SJCRH30 (cell line): Measurements from ENCODE around the gene MYL11. TPM values are rescaled to one million over a fixed set of nuclear protein-coding genes. Genes with fewer than 3 reads are reported as not detected.

Experiments
- DNase-seq, 2 experiments: peaks; one replicate each; pipeline ENCODE4 v3.0.0-alpha.2; 2015 to 2020
- H3K27ac ChIP-seq: fragments of 250-450 bp; sonication (Bioruptor Pico); 2 replicates; pipeline ENCODE4 v1.5.1; 2020; ENCODE audit warnings: mild to moderate bottlenecking, moderate library complexity
- H3K27me3 ChIP-seq: fragments of 250-450 bp; sonication (Bioruptor Pico); 2 replicates; pipeline ENCODE4 v1.5.1; 2020; ENCODE audit warnings: mild to moderate bottlenecking, moderate library complexity
- H3K36me3 ChIP-seq: fragments of 250-450 bp; sonication (Bioruptor Pico); 2 replicates; pipeline ENCODE4 v1.5.1; 2020; ENCODE audit warnings: mild to moderate bottlenecking, moderate library complexity
- H3K4me1 ChIP-seq: fragments of 250-450 bp; sonication (Bioruptor Pico); 2 replicates; pipeline ENCODE4 v1.5.1; 2020; ENCODE audit warnings: mild to moderate bottlenecking, moderate library complexity
- H3K4me3 ChIP-seq: fragments of 250-450 bp; sonication (Bioruptor Pico); 2 replicates; pipeline ENCODE4 v1.5.1; 2020; ENCODE audit warnings: mild to moderate bottlenecking, moderate library complexity
- H3K9me3 ChIP-seq: fragments of 250-450 bp; sonication (Bioruptor Pico); replicated peaks from 2 replicates; pipeline ENCODE4 v1.5.1; 2020; ENCODE audit warnings: mild to moderate bottlenecking, moderate library complexity
- total RNA-seq: library from RNA; depleted of rRNA; stranded (reverse); fragments of >200 nt; shearing (Covaris generic); gene quantifications from 2 replicates; pipeline ENCODE4 v1.2.3, GENCODE V29; 2014

The MYL11 gene
- total RNA-seq, 1 experiment from 2014 or later, result 10.8 TPM

DNA sequence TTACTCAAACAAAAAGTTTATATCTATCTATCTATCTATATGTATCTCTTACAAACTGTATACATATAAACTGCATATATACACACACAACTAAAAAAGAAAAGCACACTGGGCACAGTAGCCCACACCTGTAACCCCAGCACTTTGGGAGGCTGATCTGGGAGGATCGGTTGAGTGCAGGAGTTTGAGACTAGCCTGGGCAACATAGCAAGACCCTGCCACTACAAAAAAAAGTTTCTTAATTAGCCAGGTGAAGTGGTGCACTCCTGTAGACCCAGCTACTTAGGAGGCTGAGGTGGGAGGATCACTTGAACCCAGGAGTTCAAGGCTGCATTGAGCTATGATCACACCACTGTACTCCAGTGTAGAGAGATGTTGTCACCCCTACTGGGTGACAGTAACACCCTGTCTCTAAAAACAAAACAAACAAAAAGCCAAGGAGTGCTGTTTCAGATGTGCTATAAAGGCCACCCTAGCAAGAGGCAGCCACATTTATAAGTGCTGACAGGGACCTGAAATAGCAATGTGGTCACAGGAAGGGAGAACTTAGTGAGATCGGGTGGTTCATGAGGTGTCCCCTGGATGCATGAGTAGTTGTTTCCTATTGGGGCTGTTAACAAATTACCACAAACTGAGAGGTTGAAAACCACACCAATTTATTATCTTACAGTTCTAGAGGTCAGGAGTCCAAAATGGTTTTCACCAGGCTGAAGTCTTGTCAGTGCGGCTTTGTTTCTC, 24.3 kb upstream of the MYL11 start:
- no peak for DNase-seq

DNA sequence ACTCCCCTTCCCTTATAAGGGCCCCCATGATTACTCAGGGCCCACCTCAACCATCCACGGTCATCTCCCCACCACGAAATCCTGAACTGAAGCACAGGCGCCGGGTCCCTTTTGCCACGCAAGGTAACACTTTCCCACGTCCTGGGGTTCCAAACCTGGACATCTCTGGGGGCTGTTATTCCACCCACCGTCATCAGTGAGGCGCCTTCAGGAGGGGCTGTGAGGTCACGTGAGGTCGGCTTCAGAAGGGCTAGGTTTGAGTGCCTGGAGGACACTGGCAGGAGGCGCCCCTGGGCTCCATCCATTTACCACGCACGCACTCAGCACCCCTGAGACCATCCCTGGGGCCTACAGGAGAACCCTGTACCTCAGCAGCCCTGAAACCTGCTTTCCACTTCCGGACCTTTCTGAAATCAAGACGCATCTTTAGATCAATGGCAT, 23.6 kb upstream of the MYL11 start:
- no peak overlapping the region for H3K27ac ChIP-seq
- H3K36me3 ChIP-seq, result peaks cover 28% of the 10 kb centered on the region
- peaks cover 3% of the 10 kb centered on the region; the same call in 1 of the 2 replicates for H3K4me1 ChIP-seq
- H3K27me3 ChIP-seq, result no peaks in the 10 kb centered on the region
- DNase-seq, result no peak
- no peaks in the 10 kb centered on the region for H3K9me3 ChIP-seq
- no peak overlapping the region for H3K4me3 ChIP-seq

More for the DNA sequence above, 24.3 kb upstream of the MYL11 start:
- H3K36me3 ChIP-seq, result peaks cover 28% of the 10 kb centered on the region
- H3K27ac ChIP-seq, result no peak overlapping the region
- H3K4me1 ChIP-seq, result peaks cover 3% of the 10 kb centered on the region; the same call in 1 of the 2 replicates
- H3K9me3 ChIP-seq, result no peaks in the 10 kb centered on the region
- no peak overlapping the region for H3K4me3 ChIP-seq
- H3K27me3 ChIP-seq, result no peaks in the 10 kb centered on the region

DNA sequence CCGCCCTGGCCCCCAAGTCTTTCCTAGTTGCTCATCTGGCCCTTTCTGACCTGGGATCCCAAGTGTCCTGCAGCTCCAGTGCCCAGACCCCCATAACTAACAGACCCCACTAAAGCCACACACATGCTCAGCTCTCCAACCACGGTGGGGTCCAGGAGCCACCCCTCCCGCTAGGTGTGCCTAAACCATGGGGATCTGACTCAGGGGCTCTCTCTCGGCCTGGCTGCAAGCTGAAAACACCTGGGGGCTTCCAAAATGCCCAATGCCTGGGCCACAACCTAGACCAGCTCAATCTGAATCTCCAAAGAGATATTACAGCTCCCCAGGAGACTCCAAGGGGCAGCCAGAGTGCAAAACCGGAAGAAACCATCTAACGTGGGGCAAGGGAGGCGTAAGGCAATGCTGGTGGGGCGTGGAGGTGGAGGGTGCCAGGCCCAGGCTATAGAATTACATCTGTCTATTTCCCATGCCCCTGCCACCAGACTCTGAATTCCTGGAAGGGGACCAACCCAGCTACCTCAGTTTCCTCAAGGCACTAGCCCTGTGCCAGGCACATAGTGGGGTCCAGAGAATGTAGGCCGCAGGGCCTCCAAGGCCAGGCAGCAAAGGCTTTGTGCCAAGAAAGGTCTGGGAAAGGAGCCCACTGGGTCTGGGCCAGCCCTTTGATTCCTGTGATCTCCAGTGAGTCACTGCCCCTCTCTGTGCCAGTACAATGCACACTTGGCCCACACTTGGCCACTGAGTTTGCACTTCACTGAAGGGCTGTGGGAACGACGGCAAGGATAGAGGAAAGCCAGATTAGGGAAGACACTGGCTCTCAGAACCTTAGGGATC, 22.8 kb upstream of the MYL11 start:
- H3K4me3 ChIP-seq, result no peak overlapping the region
- H3K27me3 ChIP-seq, result no peaks in the 10 kb centered on the region
- H3K4me1 ChIP-seq, result peaks cover 3% of the 10 kb centered on the region; the same call in 1 of the 2 replicates
- peaks cover 28% of the 10 kb centered on the region for H3K36me3 ChIP-seq
- DNase-seq, result no peak
- H3K27ac ChIP-seq, result no peak overlapping the region
- no peaks in the 10 kb centered on the region for H3K9me3 ChIP-seq

DNA sequence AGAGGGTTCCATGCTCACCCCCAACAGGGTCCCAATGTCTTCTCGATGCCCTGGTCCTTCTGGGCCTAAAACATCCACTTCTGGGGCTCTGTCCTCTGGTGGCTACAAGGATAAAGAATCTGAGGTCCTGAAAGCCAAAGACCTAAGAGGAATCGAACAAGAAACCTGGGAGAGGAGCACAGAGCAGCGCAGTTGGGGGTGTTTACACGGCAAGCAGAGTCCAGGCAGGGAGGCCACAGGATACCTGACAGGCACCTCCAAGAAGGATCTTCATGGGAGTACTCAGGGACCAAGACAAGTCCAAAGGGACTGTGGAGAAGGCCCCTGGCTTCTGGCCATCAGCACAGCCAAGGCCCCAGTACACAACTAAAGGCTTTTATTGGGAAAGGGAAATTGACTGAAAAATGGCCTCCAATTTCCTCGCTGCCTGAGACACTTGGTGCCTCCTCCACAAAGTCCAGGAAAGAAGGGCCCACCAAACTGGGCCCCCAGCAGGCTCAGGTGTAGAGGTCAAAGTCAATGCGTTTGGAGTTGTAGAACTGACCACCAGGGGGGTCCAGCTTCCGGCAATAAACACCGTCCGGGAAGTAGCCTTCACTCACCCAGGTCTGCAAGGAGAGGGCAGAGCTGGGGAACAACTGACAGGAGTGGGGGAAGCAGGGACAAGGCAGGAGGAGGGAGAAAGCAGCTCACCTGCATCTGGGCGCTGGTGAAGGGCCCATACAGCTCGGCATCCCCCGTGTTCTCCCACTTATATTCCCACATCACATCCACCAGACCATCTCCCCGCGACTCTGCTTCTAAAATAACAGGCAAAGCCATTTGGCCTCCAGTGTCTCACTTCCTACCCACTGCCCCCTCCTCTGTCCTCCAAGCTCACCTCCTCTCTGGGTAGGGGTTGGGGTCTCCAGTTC, 21.9 kb upstream of the MYL11 start:
- H3K4me3 ChIP-seq, result no peak overlapping the region
- H3K27me3 ChIP-seq, result no peaks in the 10 kb centered on the region
- H3K9me3 ChIP-seq, result no peaks in the 10 kb centered on the region
- no peak overlapping the region for H3K27ac ChIP-seq
- peaks cover 33% of the 10 kb centered on the region for H3K36me3 ChIP-seq
- DNase-seq, result no peak
- peaks cover 3% of the 10 kb centered on the region; the same call in 1 of the 2 replicates for H3K4me1 ChIP-seq

DNA sequence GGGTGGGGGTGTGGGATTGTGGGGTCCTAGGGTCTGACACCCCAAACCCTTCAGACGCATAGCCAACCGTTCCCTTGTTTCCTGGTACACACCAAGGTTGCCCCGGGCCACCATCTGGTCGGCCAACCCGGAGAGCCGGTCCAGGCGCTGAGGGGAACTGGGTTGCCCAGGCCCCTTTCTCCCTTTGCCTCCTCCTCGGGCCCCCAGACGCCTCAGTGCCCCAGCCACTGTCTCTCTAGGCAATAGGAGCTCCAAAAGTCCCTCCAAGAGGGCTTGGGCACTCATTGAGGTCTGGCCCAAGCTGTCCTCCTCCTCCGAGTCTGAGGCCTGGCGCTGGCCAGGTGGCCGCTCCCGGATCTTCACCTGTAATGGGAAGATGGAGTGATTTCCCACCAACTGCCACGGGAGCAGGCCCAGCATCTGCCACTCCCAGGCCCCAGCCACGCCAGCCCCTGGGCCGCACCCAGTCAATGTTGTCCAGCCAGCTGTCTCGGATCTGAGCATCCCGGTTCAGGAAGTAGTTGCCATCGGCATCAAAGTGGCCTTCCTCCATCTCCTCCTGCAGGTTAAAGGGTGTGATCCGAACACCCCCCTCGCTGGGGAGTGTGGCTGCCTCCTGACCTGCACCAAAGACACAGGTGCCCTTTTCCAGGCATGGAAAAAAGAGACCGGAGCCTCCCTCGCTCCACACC, 21.0 kb upstream of the MYL11 start:
- no peaks in the 10 kb centered on the region for H3K27me3 ChIP-seq
- peaks cover 3% of the 10 kb centered on the region; the same call in 1 of the 2 replicates for H3K4me1 ChIP-seq
- H3K4me3 ChIP-seq, result no peak overlapping the region; the same call in 1 of the 2 replicates
- H3K9me3 ChIP-seq, result no peaks in the 10 kb centered on the region
- DNase-seq, result no peak
- peaks cover 36% of the 10 kb centered on the region for H3K36me3 ChIP-seq
- H3K27ac ChIP-seq, result no peak overlapping the region

DNA sequence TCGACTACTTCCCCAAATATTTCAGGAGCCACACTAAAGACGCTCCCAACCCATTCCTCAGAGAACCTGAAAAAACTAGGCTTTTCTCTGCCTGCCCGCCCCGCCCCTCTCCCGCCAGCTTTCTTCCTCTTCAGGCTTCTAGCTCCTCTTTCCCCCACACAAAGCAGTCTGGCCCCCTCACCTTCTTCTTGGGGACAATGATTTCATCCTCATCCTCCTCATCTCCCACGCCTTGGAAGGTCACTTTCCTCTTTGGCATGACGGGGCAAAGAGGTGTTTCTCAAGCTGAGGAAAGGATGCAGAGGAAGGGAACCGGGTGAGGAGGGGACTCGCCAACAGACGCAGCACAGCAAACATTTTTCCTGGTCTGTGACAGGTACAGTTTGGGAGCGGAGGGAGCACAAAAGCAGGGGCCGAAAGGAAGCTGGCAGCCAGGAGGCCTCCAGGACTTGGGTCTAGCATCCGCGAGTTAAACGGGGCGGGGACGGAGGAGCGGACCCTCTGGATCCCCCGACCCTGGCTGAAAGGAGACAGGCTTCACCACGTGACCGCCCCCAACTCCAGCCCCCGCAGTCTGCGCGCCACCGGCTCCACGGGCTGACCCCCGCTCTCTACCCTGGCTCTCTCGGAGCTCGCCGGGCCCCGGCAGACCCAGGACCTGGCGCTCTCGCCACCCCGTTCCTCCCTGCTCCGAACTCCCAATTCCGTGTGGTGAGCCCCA, 20.0 kb upstream of the MYL11 start:
- DNase-seq, result peak in 1 of 2 experiments; percentile 39
- H3K27me3 ChIP-seq, result no peaks in the 10 kb centered on the region
- H3K4me3 ChIP-seq, result peak overlapping the region; percentile 88
- H3K27ac ChIP-seq, result peak overlapping the region; percentile 93
- H3K36me3 ChIP-seq, result peaks cover 42% of the 10 kb centered on the region
- H3K9me3 ChIP-seq, result no peaks in the 10 kb centered on the region
- peaks cover 3% of the 10 kb centered on the region; the same call in 1 of the 2 replicates for H3K4me1 ChIP-seq

DNA sequence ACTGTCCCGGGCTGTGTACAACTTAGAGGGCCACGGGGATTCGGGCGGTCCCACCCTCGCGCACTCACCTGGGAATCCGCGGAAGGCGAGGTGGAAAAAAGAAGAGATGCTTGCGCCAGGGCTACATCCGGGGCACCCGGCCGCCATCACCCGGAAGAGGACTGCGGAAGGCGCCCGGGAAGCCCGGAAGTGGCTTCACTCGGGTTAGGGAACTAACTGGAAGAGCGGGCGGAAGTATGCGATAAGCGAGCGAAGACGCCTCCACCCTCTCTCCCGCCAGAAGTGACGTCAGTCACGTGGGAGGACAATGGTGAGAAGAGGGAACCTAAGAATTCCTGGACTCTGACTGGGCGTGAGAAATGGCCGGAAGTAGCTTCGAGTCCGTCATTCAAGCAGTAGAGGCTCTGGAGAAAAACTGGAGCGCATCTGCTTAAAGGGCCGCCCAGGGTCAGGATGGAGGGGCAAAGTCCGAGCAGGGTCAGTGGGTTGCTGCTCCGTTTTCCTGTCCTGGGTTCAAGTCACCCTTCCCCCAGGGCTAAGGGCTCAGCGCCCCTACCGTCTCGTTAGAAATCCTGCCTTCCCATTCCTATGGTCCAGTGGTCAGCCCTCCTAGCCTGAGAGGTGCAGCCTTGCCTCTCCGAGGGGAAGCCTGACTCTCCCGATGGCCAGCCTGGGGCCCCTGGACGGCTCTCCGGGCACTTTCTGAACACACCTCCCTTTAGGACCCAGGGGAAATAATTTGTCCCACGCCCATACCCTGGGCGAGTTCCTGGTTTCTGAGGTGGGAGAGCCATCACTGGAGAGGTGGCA, 19.3 kb upstream of the MYL11 start, which contains the start of gene CD2BP2:
Gene CD2BP2, minus strand, starts transcription at position 165 of the 810 bp plus-strand sequence. CDS start 627 bp downstream, outside the sequence.
- Histone ChIP-seq H3K9me3 (no peaks in the 10 kb centered on the region), H3K27me3 (no peaks in the 10 kb centered on the region), H3K4me3 (peak within 1 kb of the TSS; percentile 88), H3K36me3 (peaks cover 39% of the 10 kb centered on the region), H3K4me1 (peaks cover 3% of the 10 kb centered on the region; the same call in 1 of the 2 replicates), H3K27ac (peak within 1 kb of the TSS; percentile 93)
- DNase-seq, result peak; percentile 99

DNA sequence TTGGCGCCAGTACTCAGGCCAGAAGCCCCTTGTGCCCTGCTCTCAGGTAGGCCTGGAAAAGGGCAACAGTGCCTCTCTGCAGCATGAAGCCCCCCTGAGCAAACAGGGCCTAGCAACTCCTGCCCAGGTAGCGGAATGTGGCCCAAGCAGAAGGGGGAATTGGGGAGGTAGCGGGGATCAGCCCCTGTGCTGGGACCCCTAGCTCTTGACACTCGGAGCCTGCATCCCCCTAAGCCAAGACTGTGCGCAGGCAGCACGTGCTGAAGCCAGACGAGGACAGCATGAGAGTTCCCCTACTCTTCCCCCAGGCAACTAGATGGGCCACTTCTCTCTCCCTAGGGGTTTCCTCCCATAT, 18.7 kb upstream of the MYL11 start:
- Histone ChIP-seq H3K4me3 (peak overlapping the region; percentile 88), H3K27ac (peak overlapping the region; percentile 93), H3K27me3 (no peaks in the 10 kb centered on the region), H3K36me3 (peaks cover 33% of the 10 kb centered on the region), H3K9me3 (no peaks in the 10 kb centered on the region), H3K4me1 (peaks cover 3% of the 10 kb centered on the region; the same call in 1 of the 2 replicates)
- DNase-seq, result no peak

DNA sequence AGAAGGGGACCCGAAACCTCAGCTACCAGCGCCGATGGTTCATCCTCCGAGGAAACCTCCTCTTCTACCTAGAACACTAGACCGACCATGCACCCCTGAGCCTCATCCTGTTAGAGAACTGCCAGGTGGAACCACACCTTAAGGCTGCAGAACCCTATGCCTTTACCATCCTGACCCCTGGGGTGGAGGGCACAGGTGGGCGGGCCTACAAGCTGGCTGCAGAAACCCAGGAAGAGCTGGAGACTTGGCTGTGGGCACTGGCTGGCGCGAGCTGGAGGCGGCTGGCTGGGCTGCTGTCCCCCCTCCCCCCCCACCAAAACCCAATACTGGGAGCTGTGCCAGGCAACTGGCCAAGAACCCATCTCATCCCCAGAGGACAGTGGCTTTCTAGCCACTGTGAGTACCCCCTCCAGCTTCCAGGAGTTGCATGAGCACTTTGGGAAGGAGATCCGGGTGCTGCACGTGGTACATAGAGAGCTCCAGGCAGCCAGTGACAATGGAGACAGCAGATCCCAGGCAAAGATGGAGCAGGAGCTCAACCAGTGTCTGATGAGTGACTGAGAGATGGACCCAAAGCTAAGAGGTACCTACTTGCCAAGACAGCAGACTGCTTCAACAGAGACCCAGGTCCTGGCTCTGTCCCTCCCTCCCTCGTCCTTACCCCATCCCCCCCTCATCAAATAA, 18.1 kb upstream of the MYL11 start:
- no peaks in the 10 kb centered on the region for H3K9me3 ChIP-seq
- H3K4me1 ChIP-seq, result peaks cover 3% of the 10 kb centered on the region; the same call in 1 of the 2 replicates
- H3K27ac ChIP-seq, result no peak overlapping the region
- DNase-seq, result no peak
- H3K36me3 ChIP-seq, result peaks cover 32% of the 10 kb centered on the region
- H3K27me3 ChIP-seq, result no peaks in the 10 kb centered on the region
- H3K4me3 ChIP-seq, result no peak overlapping the region

DNA sequence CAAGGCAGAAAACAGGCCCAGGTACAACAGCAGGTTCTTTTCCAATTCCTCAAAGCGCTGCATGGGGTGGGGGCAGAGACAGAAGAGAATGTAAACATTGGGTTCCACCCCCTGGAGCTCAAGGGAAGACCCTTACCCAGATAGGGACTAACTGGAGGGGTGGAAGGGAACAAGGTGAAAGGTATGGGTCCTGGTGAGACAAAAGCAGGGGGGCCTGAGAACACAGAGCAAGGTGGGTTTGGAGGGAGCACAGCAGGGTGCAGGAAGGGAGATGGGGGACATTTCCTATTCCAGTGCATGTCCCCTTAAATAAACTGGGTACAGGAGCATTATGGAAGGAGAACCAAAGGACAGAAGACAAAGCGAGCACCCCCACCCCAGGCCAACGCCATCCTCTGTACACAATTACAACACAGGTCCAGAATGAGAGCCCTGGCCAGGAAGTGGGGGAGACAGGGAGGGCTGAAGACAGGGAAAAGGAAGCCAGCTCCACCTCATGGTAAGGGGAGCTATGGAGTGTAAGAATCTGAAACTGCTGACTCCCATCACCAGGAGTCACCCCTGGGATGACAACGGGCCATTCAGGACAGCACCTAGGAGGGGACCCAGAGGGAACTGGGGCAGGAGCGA, 17.4 kb upstream of the MYL11 start:
- Histone ChIP-seq H3K9me3 (no peaks in the 10 kb centered on the region), H3K27me3 (no peaks in the 10 kb centered on the region), H3K4me1 (peaks cover 3% of the 10 kb centered on the region; the same call in 1 of the 2 replicates), H3K4me3 (no peak overlapping the region), H3K27ac (no peak overlapping the region), H3K36me3 (peaks cover 31% of the 10 kb centered on the region)
- no peak for DNase-seq

DNA sequence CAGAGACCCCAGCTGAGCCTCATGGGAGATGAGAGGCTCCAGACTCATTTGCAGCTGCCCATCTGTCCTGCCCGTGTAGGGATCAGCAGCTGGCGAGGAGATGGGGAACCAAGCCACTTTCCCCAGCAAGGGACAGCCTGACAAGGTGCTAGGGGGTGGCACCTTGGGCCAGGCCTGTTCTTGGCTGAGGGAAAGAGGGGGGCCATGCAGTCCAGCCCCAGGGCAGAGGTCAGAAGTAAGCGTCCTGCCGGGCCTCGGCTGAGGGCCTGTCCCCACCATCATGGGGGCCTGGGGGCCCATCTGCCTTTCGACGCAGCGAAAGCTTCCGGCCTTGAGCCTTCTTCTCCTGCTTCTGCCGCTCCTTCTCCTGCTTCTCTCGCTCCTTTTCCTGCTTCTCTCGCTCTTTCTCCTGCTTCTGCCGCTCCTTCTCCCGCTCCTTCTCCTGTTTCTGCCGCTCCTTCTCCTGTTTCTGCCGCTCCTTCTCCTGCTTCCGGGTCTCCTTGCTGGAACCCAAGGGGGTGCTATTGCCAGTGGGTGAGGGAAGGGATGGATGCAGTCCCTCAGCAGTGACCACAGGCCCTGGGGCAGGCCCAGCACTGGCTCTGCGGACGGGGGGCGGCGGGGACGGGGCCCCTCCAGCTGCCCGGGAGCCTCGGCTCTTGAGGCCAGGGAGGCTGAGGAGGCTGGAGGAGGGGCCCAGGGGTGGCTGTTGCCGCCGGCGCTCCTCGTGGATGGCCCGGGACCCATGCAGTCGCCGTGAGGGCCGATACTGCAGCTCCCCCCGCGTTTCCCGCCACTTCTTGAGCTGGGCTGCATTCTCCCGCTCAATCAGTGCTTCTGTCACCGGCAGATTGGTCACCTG, 16.7 kb upstream of the MYL11 start:
- Histone ChIP-seq H3K36me3 (peaks cover 30% of the 10 kb centered on the region), H3K4me3 (no peak overlapping the region), H3K4me1 (peaks cover 3% of the 10 kb centered on the region; the same call in 1 of the 2 replicates), H3K27ac (no peak overlapping the region), H3K27me3 (no peaks in the 10 kb centered on the region), H3K9me3 (no peaks in the 10 kb centered on the region)
- DNase-seq, result no peak
